KMS-11 (cell line): Measurements from ENCODE around the gene RGS10.

Source experiments
- H2AFZ ChIP-seq: fragments of 200-600 bp; sonication (generic); 2 replicates; pipeline ENCODE4 v1.6.1; 2016; ENCODE audit warnings: antibody characterized with exemption, mixed run types, low read depth
- H3K27ac ChIP-seq: fragments of 200-600 bp; sonication (generic); 2 replicates; pipeline ENCODE4 v1.6.1; 2016; ENCODE audit warnings: mild to moderate bottlenecking, mixed run types
- H3K27me3 ChIP-seq: fragments of 200-600 bp; sonication (generic); 2 replicates; pipeline ENCODE4 v1.6.1; 2017; ENCODE audit warnings: mild to moderate bottlenecking, low read depth, mixed run types, moderate library complexity; ENCODE audit not compliant: insufficient read depth
- H3K36me3 ChIP-seq: fragments of 200-600 bp; sonication (generic); 2 replicates; pipeline ENCODE4 v1.6.1; 2017; ENCODE audit warnings: mild to moderate bottlenecking, mixed run types; ENCODE audit not compliant: insufficient read depth
- H3K4me1 ChIP-seq: fragments of 200-600 bp; sonication (generic); 2 replicates; pipeline ENCODE4 v1.6.1; 2016; ENCODE audit warnings: mild to moderate bottlenecking, low read depth, mixed run types; ENCODE audit not compliant: poor library complexity, severe bottlenecking
- H3K4me2 ChIP-seq: fragments of 200-600 bp; sonication (generic); 2 replicates; pipeline ENCODE4 v1.7.0; 2016; ENCODE audit warnings: mild to moderate bottlenecking, mixed run types
- H3K4me3 ChIP-seq: fragments of 200-600 bp; sonication (generic); IDR thresholded peaks from 2 replicates; pipeline ENCODE4 v1.6.1; 2017; ENCODE audit warnings: low read depth, low read length, mixed read lengths; ENCODE audit not compliant: insufficient read depth
- H3K79me2 ChIP-seq: fragments of 200-600 bp; sonication (generic); 2 replicates; pipeline ENCODE4 v1.6.1; 2016; ENCODE audit warnings: low read depth, mixed run types; ENCODE audit not compliant: insufficient read depth
- H3K9ac ChIP-seq: fragments of 200-600 bp; sonication (generic); 2 replicates; pipeline ENCODE4 v1.6.1; 2016; ENCODE audit warnings: mild to moderate bottlenecking, mixed run types
- H4K20me1 ChIP-seq: fragments of 200-600 bp; sonication (generic); 2 replicates; pipeline ENCODE4 v1.6.1; 2016; ENCODE audit warnings: mild to moderate bottlenecking, mixed run types; ENCODE audit not compliant: insufficient read depth
- TF ChIP-seq, protein P1 (sequence below): fragments of 200-600 bp; sonication (generic); conservative IDR thresholded peaks from 2 replicates; pipeline ENCODE4 v1.6.1; 2017; ENCODE audit warnings: low read depth, mild to moderate bottlenecking, antibody characterized with exemption, low read length, moderate library complexity, mixed read lengths

The RGS10 gene

DNA sequence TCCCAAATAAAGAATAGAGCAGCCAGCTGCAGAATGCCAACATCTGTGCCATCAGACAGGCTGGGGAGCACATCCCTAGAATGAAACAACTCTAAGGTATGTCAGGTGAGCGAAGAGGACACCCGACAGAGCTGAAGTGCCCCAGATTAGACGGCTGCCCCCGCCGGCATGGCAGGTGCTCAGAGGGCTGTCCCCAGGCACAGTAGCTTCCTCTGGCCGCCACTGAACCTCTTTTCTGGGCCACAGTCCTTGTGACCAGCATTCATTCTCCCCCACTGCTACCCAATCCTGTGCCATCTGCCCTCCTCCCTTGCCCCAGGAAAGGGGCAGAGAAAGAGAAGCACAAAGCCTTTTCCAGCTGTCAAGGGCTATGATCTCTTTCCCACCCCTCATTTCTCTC lies 41.7 kb downstream of the RGS10 start:
- H3K79me2 ChIP-seq, result no peaks in the 10 kb centered on the region
- H3K4me3 ChIP-seq, result no peak overlapping the region
- H4K20me1 ChIP-seq, result no peaks in the 10 kb centered on the region
- H3K4me2 ChIP-seq, result no peak overlapping the region
- H3K4me1 ChIP-seq, result no peaks in the 10 kb centered on the region
- no peak overlapping the region for H3K9ac ChIP-seq
- TF ChIP-seq, protein P1, sequence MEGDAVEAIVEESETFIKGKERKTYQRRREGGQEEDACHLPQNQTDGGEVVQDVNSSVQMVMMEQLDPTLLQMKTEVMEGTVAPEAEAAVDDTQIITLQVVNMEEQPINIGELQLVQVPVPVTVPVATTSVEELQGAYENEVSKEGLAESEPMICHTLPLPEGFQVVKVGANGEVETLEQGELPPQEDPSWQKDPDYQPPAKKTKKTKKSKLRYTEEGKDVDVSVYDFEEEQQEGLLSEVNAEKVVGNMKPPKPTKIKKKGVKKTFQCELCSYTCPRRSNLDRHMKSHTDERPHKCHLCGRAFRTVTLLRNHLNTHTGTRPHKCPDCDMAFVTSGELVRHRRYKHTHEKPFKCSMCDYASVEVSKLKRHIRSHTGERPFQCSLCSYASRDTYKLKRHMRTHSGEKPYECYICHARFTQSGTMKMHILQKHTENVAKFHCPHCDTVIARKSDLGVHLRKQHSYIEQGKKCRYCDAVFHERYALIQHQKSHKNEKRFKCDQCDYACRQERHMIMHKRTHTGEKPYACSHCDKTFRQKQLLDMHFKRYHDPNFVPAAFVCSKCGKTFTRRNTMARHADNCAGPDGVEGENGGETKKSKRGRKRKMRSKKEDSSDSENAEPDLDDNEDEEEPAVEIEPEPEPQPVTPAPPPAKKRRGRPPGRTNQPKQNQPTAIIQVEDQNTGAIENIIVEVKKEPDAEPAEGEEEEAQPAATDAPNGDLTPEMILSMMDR, result no peak
- no peaks in the 10 kb centered on the region for H3K27me3 ChIP-seq
- H2AFZ ChIP-seq, result no peak overlapping the region
- H3K36me3 ChIP-seq, result no peaks in the 10 kb centered on the region
- no peak overlapping the region for H3K27ac ChIP-seq

DNA sequence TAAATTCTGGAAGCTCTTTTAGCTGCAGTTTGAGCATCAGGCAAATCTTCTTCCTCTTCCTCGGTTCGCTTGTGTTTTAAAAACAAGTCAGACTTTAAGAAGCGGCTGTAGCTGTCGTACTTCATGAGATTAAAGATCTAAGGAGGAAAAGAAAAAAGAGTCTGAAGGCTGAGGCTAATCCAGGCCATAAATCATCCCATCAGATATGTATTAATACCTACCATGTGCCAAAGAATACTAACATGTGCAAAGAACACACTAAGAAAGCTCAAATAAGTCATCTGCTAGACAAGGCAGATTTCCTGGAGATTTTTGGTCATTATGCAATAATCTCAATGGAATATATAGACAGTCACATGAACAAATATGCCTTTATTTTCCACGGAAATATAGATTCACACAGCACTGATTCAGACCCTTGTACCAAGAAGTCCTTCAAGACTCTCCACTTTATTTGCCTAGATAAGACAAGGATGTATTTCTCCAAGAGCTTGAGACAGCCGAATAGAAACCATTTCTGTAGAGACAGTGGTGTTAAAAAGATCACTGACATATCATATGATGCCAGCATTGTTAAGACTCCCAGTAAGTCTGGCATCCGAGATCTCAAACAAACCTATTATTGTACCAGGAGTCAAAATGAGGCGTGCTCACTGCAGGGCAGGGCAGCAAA lies 42.3 kb downstream of the RGS10 start:
- H3K27me3 ChIP-seq, result no peaks in the 10 kb centered on the region
- H3K79me2 ChIP-seq, result no peaks in the 10 kb centered on the region
- no peaks in the 10 kb centered on the region for H3K36me3 ChIP-seq
- H3K27ac ChIP-seq, result no peak overlapping the region
- H3K4me3 ChIP-seq, result no peak overlapping the region
- TF ChIP-seq, protein P1, result no peak
- H3K9ac ChIP-seq, result no peak overlapping the region
- no peaks in the 10 kb centered on the region for H3K4me1 ChIP-seq
- H2AFZ ChIP-seq, result no peak overlapping the region
- H3K4me2 ChIP-seq, result no peak overlapping the region
- H4K20me1 ChIP-seq, result no peaks in the 10 kb centered on the region

DNA sequence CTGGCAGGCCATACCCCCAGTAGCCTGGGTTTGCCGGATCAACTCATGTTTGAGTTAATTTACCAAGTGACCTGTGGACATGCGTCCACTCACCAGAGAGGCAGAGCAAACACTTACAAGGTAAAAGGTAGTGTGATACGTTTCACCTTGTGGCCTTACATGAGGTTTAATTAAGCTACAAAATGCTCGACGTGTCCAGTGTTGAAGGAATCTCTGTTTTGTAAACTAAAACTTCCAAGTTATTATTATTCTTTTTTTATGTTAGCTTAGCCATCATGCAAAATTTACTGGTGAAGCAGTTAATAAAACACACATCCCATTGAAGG lies 42.9 kb downstream of the RGS10 start:
- TF ChIP-seq, protein P1, result no peak
- H3K4me1 ChIP-seq, result no peaks in the 10 kb centered on the region

DNA sequence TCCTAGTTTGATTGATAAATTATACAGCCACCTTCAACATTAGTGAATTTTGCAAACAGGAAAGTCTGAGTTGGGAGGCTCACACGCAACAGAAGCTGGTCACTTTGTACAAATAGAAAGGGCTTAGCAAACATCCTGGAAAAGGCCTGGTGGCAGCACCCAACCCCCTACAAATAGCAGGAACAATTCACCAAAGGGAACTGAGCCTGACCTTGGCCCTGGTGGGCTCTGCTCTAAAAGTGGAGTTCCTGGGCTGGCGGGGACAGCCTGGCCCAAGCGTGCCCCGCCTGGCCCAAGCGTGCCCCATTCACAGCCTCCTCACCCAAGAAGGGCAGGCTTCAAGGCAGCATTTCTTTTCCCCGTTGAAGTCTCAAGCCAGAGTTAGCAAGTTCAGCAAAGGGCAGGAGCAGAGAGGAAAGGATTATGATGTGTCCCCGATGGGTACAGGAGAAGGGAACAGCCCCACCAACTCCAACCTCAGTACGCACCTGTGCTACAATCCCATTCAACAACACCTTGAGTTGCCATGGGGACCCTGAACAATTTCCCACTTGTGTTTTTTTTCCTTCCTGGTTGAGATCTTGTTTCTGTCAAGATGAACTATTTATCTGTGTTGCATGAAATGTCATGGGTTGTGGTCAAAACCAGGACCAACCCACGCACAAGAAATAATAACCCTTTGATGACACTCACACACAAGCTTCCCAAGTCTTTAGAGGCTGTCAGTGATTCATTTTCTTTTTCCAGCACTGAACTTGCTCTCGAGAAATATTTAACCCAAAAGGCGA lies 43.4 kb downstream of the RGS10 start:
- Histone ChIP-seq H4K20me1 (no peaks in the 10 kb centered on the region), H3K27ac (no peak overlapping the region), H3K9ac (no peak overlapping the region), H3K4me3 (no peak overlapping the region), H3K79me2 (no peaks in the 10 kb centered on the region), H3K4me1 (peaks cover 3% of the 10 kb centered on the region), H3K4me2 (no peak overlapping the region), H3K36me3 (no peaks in the 10 kb centered on the region), H2AFZ (no peak overlapping the region), H3K27me3 (no peaks in the 10 kb centered on the region)
- TF ChIP-seq, protein P1, result no peak

More for the DNA sequence above, 42.9 kb downstream of the RGS10 start:
- Histone ChIP-seq H4K20me1 (no peaks in the 10 kb centered on the region), H3K4me3 (no peak overlapping the region), H3K9ac (no peak overlapping the region), H3K27me3 (no peaks in the 10 kb centered on the region), H3K79me2 (no peaks in the 10 kb centered on the region), H3K27ac (no peak overlapping the region), H3K4me2 (no peak overlapping the region), H2AFZ (no peak overlapping the region), H3K36me3 (no peaks in the 10 kb centered on the region)
